HG02885 (cell line): Measurements from ENCODE around the gene DROSHA.
"Not testable (repeated sequence)": the region's sequence is repeated elsewhere in the genome, so short reads cannot be mapped to it uniquely, and the experiment has no call there.

Experiments used
- ATAC-seq: cut with Tn5 transposase; IDR thresholded peaks from one replicate; pipeline ENCODE4 v1.9.1; 2021; ENCODE audit warnings: mild to moderate bottlenecking; ENCODE audit not compliant: unreplicated experiment, poor library complexity

The DROSHA gene, protein sequence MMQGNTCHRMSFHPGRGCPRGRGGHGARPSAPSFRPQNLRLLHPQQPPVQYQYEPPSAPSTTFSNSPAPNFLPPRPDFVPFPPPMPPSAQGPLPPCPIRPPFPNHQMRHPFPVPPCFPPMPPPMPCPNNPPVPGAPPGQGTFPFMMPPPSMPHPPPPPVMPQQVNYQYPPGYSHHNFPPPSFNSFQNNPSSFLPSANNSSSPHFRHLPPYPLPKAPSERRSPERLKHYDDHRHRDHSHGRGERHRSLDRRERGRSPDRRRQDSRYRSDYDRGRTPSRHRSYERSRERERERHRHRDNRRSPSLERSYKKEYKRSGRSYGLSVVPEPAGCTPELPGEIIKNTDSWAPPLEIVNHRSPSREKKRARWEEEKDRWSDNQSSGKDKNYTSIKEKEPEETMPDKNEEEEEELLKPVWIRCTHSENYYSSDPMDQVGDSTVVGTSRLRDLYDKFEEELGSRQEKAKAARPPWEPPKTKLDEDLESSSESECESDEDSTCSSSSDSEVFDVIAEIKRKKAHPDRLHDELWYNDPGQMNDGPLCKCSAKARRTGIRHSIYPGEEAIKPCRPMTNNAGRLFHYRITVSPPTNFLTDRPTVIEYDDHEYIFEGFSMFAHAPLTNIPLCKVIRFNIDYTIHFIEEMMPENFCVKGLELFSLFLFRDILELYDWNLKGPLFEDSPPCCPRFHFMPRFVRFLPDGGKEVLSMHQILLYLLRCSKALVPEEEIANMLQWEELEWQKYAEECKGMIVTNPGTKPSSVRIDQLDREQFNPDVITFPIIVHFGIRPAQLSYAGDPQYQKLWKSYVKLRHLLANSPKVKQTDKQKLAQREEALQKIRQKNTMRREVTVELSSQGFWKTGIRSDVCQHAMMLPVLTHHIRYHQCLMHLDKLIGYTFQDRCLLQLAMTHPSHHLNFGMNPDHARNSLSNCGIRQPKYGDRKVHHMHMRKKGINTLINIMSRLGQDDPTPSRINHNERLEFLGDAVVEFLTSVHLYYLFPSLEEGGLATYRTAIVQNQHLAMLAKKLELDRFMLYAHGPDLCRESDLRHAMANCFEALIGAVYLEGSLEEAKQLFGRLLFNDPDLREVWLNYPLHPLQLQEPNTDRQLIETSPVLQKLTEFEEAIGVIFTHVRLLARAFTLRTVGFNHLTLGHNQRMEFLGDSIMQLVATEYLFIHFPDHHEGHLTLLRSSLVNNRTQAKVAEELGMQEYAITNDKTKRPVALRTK (N-terminal part only)

DNA sequence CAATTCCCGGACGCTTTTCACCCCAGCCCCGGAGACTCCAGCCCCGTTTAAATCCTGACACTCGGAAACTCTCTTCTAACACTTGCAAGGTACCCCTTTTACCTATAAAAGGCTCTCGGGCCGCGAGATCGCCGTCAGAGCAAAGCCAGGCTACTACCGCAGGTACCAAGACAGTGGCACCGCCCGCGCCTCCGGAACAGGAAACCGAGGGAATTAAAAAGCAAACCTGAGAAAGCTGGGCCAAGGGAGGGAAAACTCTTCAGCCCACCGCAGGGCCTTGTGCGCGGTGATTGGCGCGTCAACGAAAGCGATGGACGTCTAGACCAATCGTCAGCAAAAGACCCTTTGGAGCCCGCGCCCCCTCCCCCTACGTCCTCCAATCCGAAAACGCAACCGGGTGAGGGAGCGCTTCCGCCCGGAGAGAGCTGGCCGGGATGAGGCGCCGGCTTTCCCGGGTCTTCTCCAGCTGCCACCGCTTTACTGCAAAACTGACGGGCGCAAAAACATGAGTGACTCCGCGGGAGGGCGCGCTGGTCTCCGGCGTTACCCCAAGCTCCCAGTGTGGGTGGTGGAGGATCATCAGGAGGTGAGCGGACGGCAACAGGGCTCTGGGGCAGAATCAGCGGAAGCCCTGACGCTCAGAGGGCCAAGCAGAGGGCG, at the start of gene DROSHA, which contains the start of gene C5orf22:
TSS of gene DROSHA (minus strand) at position 206 of the 660 bp plus-strand sequence. CDS start 3,034 bp downstream, outside the sequence.
TSS of gene C5orf22 (plus strand) at position 414 of the 660 bp plus-strand sequence. CDS start at position 506, 92 bp downstream.
- peak; percentile 93 for ATAC-seq

DNA sequence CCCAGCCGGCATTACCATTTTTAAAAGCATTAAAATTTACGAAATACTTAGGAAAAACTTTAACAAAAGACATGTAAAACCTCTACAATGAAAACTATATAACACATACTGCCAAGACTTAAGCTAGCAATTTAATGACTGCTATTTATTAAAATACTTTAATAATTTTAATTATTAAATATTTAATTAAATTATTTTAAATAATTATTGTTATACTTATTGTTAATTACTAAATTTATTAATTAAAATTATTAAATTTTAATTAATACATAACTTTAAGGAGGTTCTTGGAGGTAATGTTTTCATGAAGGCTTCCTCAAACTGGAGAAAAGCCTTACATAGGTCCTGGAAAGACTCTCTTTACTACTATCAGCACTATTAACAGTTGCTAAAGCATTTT, 47.7 kb upstream of the DROSHA start:
- no peak for ATAC-seq

DNA sequence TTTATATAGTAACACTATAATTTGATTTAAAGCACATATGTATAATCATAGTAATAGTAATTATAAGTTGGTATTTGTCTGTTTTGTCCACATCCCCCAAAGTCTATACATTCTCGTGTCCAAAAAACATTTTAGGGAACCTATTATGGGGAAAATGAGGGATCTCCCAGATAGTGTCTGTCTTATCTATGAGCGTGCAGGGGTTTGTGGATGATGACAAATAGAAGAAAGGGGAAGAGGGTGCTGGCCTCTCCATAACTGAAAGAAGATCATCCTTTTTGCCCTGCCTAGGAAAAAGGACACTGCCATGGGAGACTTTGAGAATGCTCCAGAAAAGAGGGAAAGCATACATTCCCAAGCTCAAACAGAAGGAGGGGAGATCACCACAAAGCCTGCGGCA, 45.5 kb upstream of the DROSHA start:
- no peak for ATAC-seq

DNA sequence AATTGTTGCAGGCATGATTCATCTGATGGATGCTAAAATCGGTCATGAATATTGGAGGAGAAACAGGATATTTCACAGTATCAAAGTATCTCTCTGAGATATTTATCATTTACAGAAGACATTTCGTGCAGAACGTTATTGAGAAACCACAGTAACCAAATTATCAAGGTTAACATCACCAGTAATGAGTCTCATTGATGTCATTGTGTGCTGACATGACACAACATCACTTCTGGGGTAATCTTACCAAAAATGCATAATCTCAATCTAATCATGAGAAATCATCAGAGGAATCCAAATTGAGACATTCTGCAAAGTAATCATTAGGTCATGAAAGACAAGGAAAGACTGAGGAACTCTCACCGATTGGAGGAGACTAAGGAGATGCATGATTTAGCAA, 42.9 kb upstream of the DROSHA start:
- ATAC-seq, result no peak

DNA sequence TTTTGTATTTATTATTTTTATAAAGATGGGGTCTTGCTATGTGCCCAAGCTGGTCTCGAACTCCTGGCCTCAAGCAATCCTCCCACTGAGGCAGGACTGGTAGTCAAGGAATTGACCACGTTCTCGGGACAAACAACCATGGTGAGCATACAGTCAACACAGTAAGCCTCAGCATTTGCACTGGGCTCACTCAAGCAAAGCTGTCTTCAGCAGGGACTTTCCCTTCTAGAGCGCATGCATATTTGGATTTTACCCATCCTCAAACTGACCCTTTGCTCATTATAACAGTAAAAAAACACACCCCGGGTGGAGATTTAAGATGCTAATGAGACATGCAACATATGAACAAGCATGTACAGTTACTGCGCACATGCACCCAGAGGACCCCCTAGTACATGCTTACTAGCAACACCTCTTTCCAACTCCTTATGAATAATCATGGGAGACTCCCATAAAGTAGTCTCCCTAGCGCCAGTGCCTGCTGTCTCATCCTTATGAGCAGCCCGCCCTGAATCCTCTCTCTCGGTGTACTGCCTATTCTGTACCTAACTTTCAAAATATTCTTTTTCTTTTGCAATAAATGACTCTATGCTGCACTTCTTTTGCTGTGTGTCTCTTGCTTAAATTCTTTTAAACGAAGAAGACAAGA, 41.7 kb upstream of the DROSHA start:
- peak; percentile 97 for ATAC-seq

DNA sequence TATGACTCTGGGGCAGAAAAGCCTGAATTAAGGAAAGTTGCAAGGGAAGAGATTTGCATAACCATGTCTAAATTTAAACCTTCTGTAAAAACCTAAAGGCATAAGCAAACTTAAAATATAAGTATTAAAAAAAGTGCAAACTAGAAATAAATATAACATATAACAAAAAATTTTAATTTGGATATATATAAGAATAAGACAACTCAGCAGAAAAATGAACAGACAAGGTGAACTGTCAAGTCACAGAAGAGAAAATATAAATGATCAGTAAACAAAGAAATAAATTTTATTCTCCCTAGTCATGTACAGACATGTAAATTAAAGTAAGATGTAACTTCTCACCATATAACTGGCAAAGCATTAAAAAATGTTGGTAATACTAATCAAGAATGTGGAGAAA, 37.2 kb upstream of the DROSHA start:
- no peak for ATAC-seq

DNA sequence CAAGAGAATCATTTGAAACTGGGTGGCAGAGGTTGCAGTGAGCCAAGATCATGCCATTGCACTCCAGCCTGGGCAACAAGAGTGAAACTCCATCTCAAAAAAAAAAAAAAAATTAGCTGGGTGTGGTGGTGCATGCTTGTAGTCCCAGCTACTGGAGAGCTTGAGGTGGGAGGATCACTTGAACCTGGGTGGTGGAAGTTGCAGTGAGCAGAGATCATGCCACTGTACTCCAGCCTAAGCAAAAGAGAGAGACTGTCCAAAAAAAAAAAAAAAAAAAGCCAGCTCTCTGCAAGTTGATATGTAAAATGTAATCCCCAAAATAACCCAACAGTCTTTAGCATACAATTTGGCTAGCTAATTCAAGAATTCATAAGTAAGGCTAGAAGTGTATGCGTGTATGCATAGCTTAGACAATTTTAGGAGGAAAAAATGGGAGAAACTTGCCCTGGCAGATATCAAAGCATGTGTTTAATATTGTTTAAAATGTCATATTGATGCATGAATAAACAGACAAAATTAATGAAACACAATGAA, 36.5 kb upstream of the DROSHA start:
- ATAC-seq, result no peak

DNA sequence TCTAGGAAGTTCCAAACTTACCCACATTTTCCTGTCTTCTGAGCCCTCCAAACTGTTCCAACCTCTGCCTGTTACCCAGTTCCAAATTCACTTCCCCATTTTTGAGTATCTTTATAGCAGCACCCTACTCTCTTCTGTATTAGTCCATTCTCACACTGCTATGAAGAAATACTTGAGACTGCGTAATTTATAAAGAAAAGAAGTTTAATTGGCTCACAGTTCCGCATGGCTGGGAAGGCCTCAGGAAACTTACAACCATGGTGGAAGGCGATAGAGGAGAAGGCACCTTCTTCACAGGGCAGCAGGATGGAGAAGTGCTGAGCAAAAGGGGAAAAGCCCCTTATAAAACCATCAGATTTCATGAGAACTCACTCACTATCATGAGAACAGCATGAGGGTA, 34.5 kb upstream of the DROSHA start:
- not testable (repeated sequence) for ATAC-seq

DNA sequence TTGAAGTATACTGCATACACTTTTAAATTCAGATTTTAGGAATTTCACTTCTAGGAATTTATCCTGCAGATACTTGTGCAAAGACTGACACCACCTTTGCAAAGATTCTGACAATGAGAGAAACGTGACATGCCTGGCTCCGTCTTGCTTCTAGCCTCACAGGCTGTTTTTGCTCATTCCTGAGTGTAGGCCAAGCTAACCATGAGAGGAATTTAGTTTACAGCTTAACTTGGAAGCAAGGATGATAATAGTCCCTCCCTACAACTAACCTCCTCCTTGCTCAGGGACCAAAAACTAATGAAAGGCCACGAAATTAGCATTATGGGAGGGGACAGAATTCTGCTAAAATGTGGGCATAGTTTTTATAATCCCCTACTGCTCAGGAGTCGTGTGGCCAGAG, 31.3 kb upstream of the DROSHA start:
- ATAC-seq, result no peak

DNA sequence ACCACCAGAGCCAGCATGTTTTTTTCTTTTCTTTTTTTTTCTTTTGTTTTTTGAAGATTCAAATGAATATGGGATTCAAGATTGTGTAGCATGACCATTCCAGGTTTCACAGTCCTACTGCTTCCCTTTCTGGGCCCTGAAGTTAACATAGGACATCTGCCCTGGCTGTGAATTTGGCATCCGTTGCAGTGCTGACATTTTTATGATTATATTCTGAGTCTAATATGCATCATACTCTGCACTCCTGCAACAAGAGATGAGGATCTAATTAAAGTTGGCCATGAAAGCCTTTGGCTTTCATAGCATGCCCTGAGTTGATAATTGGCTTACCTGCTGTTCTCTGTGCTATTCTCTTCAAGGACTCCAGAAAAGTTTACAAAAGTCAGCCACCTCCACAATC, 30.1 kb upstream of the DROSHA start:
- ATAC-seq, result no peak

DNA sequence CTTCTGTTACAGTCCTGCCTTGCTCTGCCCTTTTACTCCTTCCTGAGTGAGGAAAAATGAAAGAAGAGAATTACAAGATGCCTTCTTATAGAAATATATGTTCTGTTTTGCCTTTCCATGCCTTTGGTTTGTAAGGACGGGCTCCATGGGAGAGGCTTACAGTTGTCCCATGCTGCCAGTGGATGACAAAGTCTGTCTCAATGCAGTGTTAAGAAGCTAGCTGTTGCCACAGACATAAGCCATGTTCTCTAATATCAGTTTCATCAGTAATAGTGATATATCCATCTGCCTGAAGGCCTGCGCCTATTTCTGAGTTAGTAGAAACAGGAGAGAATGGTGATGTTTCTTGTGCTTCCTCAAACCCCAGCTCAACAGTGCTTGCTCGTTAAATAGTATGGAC, 28.0 kb upstream of the DROSHA start:
- ATAC-seq, result no peak

DNA sequence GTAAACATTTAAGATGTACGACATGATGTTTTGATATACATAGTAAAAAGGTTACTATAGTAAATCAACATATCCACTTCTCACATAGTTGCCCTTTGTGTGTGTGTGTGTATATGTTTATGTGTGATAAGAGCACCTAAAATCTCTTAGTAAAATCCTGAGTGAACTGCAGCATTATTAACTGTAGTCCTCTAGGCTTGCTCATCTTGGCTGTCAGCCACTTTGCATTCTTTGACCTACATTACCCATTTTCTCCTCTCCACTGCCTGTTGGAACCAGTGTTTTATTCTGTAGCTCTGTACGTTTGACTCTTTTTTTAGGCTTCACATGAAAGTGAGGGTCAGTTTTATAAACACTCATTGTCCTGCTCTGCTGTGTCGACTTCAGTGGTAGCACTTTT, 24.6 kb upstream of the DROSHA start:
- ATAC-seq, result no peak

DNA sequence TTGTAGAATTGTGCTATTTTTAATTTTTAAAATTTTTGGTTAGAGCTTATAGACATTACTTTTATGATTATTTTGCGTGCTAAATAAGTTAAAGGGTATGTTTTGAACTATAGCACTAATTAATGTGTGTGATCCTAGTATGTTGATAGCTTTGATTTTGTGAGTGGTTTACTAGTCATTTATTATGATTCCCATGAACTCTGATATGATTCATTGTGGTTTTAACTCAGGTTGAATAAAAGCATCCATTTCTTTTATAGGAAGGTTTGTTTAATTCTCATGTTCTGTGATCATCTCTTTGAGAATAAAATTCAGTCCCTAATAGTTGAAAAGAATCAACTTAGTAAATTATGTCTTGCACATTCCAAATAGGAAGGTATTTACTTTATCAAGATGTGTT, 22.7 kb upstream of the DROSHA start:
- no peak for ATAC-seq

DNA sequence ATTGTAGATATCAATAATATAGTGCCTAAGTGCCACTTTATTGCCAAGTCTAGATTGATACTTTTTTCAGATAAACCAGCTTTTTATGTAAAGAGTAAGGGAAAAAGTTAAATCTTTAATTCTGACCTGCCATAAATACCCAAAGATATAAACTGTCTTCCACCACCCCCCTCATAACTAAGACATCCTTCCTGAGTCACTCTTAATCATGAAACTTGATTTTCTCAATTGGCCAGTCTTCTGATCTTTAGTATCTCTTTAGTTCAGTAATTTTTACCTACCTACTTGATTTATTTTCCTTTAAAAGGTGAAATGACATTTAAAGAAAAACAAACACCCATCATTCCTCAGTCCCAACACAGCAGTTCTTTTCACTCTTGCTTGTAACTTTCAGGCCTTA, 22.0 kb upstream of the DROSHA start:
- no peak for ATAC-seq

DNA sequence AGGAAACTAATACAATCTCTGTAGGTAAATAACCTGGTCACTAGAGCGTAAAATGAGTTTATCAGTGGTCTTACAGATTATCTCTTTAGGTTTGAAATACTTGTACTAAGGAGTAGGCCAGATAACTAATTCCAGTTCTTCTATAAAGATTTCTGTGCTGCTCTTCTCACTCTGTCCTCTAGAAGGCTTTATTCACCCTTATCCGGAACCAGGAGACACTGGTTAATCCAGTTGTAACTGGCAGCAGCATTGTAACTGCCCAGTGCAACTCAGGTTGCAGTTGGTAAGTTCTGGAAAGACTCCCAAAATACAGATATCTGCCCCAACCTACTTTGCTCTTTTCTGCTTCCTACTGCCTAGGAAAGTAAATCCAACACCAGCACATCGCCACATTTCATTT, 20.0 kb upstream of the DROSHA start:
- no peak for ATAC-seq

DNA sequence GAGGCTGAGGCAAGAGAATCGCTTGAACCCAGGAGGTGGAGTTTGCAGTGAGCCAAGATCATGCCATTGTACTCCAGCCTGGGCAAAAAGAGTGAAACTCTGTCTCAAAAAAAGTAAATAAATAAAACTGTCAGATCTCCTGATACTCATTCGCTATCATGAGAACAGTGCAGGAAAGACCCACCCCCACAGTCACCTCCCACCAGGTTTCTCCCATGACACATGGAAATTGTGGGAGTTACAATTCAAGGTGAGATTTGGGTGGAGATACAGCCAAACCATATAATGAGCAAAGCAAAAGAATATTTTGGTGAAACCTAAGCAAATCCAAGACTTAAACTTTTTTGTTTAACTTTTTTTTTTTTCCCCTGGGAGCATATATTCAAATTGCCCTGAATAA, 17.2 kb upstream of the DROSHA start:
- not testable (repeated sequence) for ATAC-seq

DNA sequence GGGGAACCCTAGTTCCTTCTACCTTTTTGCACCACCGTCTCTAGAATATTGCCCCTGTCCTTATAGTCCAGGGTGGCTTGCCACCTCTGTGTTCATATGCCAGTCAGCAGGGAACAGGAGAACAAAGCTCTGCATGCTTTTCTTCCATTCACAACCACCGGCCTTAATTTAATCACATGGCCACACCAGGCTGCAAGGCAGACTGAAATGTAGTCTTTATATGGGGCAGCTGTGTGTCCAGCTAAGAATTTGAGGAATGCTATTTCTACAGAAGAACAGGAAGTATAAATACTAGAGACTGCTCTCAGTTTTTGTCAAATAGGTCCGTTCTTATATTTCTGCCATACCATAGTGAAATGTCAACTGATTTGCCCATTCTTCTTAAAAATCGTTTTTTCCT, 6.0 kb upstream of the DROSHA start:
- no peak for ATAC-seq

DNA sequence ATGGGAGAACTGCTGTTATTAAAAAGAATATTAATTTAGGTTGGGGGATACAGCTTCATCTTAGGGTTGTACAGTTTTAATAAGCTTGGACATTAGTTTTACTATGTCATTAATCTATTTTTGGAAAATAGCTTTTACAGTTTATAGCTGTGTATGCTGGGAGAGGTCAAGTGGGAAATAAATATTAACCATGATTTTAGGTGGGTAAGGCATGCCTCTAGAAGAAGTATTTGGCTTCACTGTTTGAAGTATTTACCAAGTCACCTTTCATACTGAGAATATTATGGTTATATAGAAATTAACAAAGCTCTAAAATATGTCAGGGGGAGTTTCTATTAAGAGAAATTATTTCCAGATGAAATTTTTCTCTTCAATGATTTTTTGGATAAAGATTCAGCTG, 5.5 kb upstream of the DROSHA start:
- no peak for ATAC-seq

DNA sequence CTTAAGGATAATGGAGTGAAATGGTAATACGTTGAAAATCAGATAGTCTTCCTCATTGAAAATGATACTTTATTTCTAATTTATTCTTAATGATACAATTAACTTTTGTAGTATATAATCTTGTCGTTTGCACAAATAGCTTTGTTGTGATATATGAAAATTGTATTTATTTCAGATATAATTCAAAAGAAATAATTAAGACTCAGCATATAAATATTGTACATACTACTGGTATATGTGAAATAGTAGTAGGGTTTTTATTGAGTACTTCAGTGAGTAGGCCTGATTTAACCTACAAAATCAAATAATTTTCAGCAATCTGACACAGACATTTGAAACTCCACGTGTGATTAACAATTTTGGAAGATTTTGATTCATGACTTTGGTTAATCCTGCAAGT, 5.0 kb upstream of the DROSHA start:
- ATAC-seq, result no peak
